Small intestine (tissue), 7 donors: ENCODE measurements around the gene SLC4A3. TPM values are rescaled to one million over a fixed set of nuclear protein-coding genes. Genes with fewer than 3 reads are reported as not detected.
"Not testable (repeated sequence)": the region's sequence is repeated elsewhere in the genome, so short reads cannot be mapped to it uniquely, and the experiment has no call there.

Experiments used
- DNase-seq, 2 donors: peaks; one replicate each; pipeline versions ENCODE4 v3.0.0 to v3.0.0-alpha.2; 2013
- FAIRE-seq: peaks from 2 replicates; lab custom pipeline; 2012; peaks lifted over from hg19 to GRCh38; lab: Jason Lieb, UNC
- H3K27ac ChIP-seq, 3 donors: one replicate each; pipeline ENCODE4 v1.5.1; 2013; ENCODE audit warnings: low read length in 2 of 3, mild to moderate bottlenecking in 2 of 3, control low read depth in 1 of 3, inconsistent platforms in 1 of 3, low read depth in 1 of 3, moderate library complexity in 1 of 3
- H3K27me3 ChIP-seq, 3 donors: one replicate each; pipeline ENCODE4 v1.6.1; 2013; ENCODE audit warnings: low read length in 3 of 3, inconsistent platforms in 1 of 3; ENCODE audit not compliant: control insufficient read depth in 3 of 3, insufficient read depth in 3 of 3
- H3K36me3 ChIP-seq, 3 donors: one replicate each; pipeline ENCODE4 v1.6.1; 2013; ENCODE audit warnings: low read length in 3 of 3, inconsistent platforms in 1 of 3, low read depth in 1 of 3, mild to moderate bottlenecking in 1 of 3, moderate library complexity in 1 of 3; ENCODE audit not compliant: control insufficient read depth in 3 of 3, insufficient read depth in 2 of 3
- H3K4me1 ChIP-seq, 3 donors: one replicate each; pipeline ENCODE4 v1.6.1; 2013; ENCODE audit warnings: low read length in 2 of 3, inconsistent platforms in 1 of 3, low read depth in 1 of 3, mild to moderate bottlenecking in 1 of 3, moderate library complexity in 1 of 3; ENCODE audit not compliant: control insufficient read depth in 3 of 3, insufficient read depth in 2 of 3
- H3K4me3 ChIP-seq, 3 donors: one replicate each; pipeline ENCODE4 v1.5.1; 2013; ENCODE audit warnings: low read length in 3 of 3, control low read depth in 1 of 3, inconsistent platforms in 1 of 3, low read depth in 1 of 3, mild to moderate bottlenecking in 1 of 3, moderate library complexity in 1 of 3
- H3K9me3 ChIP-seq, 2 donors: one replicate each; pipeline ENCODE4 v1.6.1; 2013; ENCODE audit warnings: low read depth in 1 of 2, low read length in 1 of 2; ENCODE audit not compliant: control insufficient read depth in 2 of 2, insufficient read depth in 1 of 2
- WGBS, 3 donors: extraction: QIAGEN DNeasy Blood & Tissue Kit; methylation state at CpG; one replicate each; pipeline ENCODE4 v1.1.7; 2013; 5-methylcytosine and 5-hydroxymethylcytosine counted together
- polyA plus RNA-seq, 4 donors: library from polyadenylated mRNA; stranded (reverse) in 3 of 4; unstranded in 1 of 4; fragments of 200-250 nt in 3 of 4; fragments of 120-200 nt in 1 of 4; gene quantifications; one replicate each; pipeline versions ENCODE4 v1.2.1 to v1.2.3, GENCODE V29; 2013
- donor health status: healthy with polysubstance abuse.
- donor health status: control.
- donor health status: control.
- donor health status: Bipolar disorder and iron deficiency.
- donor health status: healthy.

The SLC4A3 gene
- polyA plus RNA-seq, 4 donors = 1.0 to 2.2 (median 1.1) TPM; not detected in 1

GRCh38 chr2:219680958-219681693, 53.7 kb downstream of the SLC4A3 start:
- no peak overlapping the region for H3K27ac ChIP-seq
- no peak for FAIRE-seq
- H3K27me3 ChIP-seq = peaks cover 0 to 19% (median 0%) of the 10 kb centered on the region in 3 donors
- WGBS, 3 donors = 66 to 83% (median 80%) methylated on average over 4 of the region's 4 CpGs
- H3K4me1 ChIP-seq = no peaks in the 10 kb centered on the region
- no peak overlapping the region for H3K4me3 ChIP-seq
- DNase-seq = no peak
- no peaks in the 10 kb centered on the region for H3K36me3 ChIP-seq
- peaks cover 0 to 10% of the 10 kb centered on the region in 2 donors for H3K9me3 ChIP-seq

GRCh38 chr2:219681694-219682300, 54.4 kb downstream of the SLC4A3 start:
- no peaks in the 10 kb centered on the region for H3K4me1 ChIP-seq
- H3K36me3 ChIP-seq = no peaks in the 10 kb centered on the region
- 67 to 80% (median 80%) methylated on average over 6 of the region's 6 CpGs for WGBS, 3 donors
- no peak for DNase-seq
- no peak overlapping the region for H3K27ac ChIP-seq
- H3K4me3 ChIP-seq = no peak overlapping the region
- H3K27me3 ChIP-seq = peaks cover 0 to 18% (median 0%) of the 10 kb centered on the region in 3 donors
- FAIRE-seq = no peak
- H3K9me3 ChIP-seq = peaks cover 0 to 10% of the 10 kb centered on the region in 2 donors

- H3K4me3 ChIP-seq, DNase-seq, H3K9me3 ChIP-seq, H3K4me1 ChIP-seq, H3K36me3 ChIP-seq, FAIRE-seq, H3K27ac ChIP-seq: not testable (repeated sequence)
- peaks cover 0 to 18% (median 0%) of the 10 kb centered on the region in 3 donors for H3K27me3 ChIP-seq
- WGBS, 3 donors = 59 to 76% (median 63%) methylated on average over 2 of the region's 2 CpGs
Observed at GRCh38 chr2:219683474-219683873, 56.0 kb downstream of the SLC4A3 start.

DNA sequence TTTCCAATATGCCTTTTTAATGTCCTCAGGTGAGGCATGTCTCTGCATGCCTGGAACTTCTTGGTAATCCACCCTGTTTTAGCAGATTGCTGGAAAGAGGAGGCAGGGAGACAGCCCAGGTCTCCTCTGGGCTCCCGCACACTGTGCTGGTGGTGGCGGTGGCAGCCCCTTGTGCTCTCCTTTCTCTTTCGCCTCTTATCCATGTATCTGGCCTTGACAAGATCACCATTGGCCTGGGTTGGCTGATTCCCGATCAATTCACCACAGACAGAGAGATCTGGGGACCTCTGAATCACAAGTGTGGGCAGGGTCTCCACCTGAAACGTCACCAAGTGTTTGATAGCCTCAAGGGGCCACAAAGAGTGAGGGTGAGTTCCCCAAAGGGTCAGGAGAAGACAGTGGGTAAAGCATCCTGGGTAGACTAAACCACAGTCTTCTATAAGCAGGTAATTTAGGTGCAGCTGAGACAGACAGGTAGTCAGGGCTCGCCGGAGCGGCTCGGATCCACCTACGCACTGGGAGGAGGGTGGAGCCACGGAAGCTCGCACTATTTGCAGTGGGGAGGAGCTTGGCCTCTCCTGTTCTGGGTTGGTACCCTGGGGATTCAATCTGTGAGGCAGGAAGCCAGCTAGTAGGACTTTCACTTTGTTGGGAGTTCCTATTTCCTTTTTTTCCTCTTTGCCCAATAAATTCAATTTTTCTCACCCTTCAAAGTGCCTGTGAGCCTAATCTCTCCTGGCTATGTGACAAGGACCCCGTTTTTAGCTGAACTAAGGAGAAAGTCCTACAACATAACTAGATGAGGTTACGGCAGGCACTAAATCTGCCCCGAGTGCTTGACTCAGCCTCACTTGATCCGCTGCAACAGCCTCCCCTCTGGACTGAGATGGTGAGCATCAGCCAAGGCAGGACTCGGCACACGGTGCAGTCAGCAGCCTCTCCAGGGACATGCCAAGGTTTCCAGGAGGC, 57.6 kb downstream of the SLC4A3 start:
- H3K27me3 ChIP-seq = peaks cover 0 to 13% (median 0%) of the 10 kb centered on the region in 3 donors
- H3K27ac ChIP-seq = peak overlapping the region in 1 of 3 donors; percentile 20
- FAIRE-seq = no peak
- DNase-seq = peak; percentile 71 to 78
- H3K36me3 ChIP-seq = no peaks in the 10 kb centered on the region
- no peaks in the 10 kb centered on the region for H3K4me1 ChIP-seq
- peaks cover 0 to 3% of the 10 kb centered on the region in 2 donors for H3K9me3 ChIP-seq
- peak overlapping the region in 2 of 3 donors; percentile 43 to 45 for H3K4me3 ChIP-seq
- WGBS, 3 donors = 19 to 31% (median 23%) methylated on average over 18 of the region's 18 CpGs

DNA sequence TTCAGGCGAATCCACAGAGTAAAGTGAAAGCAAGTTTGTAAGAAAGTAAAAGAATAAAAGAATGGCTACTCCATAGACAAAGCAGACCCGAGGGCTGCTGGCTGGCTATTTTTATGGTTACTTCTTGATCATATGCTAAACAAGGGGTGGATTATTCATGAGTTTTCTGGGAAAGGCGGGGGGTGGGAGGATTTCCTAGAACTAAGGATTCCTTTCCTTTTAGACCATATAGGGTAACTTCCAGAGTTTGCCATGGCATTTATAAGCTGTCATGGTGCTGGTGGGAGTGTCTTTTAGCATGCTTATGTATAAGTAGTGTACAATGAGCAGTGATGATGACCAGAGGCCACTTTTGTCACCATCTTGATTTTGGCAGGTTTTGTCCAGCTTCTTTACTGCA, 59.8 kb downstream of the SLC4A3 start:
- Histone ChIP-seq H3K4me3 (no peak overlapping the region), H3K27me3 (peaks cover 0 to 13% (median 0%) of the 10 kb centered on the region in 3 donors), H3K9me3 (no peaks in the 10 kb centered on the region), H3K36me3 (no peaks in the 10 kb centered on the region), H3K27ac (no peak overlapping the region), H3K4me1 (no peaks in the 10 kb centered on the region)
- FAIRE-seq (no peak), DNase-seq (no peak)
- 60 to 73% (median 69%) methylated on average over 3 of the region's 3 CpGs for WGBS, 3 donors

GRCh38 chr2:219687882-219688559, 60.6 kb downstream of the SLC4A3 start:
- FAIRE-seq = no peak
- no peak overlapping the region for H3K27ac ChIP-seq

DNA sequence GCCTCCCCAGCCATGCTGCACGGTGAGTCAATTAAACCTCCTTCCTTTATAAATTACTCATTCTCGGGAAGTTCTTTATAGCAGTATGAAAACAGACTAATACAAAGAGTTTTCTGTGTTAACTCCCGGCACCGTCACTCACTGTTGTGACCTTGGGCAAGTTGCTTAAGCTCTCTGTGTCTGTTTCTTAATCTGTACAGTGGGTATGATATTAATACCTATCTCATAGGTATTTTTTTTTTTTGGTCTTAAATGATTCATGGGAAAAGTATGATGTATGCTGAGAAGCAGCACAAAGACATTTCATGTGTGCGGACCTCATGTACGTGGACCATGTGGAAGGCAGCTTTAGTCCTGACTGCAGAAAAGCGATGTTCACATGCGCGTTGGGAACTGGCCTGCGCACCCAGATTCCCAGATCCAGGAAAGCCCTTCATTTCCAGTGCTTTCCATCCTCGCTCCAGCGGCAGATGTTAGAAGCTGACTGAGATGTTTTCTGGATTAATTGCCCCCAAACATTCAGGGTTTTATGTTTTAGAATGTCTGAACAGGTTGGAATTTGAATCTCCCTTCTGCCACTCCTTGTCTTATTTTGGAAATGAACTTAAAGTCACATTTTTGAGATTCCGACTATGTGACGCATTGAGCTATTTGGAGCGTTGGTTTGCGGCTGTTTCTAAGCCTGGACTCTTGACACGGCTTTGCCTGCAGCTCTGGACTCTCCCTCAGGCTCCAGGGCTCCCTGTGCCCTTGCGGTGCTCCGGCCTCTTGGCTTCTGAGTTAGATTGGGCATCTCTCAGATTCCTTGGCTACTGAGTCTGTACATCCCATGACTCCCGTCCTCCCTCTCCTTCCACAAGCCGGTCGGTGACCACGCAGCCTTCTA, 61.4 kb downstream of the SLC4A3 start:
- Histone ChIP-seq H3K27ac (peak overlapping the region in 1 of 3 donors; percentile 25), H3K9me3 (no peaks in the 10 kb centered on the region), H3K4me3 (no peak overlapping the region), H3K4me1 (no peaks in the 10 kb centered on the region), H3K36me3 (no peaks in the 10 kb centered on the region), H3K27me3 (peaks cover 0 to 8% (median 0%) of the 10 kb centered on the region in 3 donors)
- FAIRE-seq = no peak
- 72 to 74% (median 72%) methylated on average over 23 of the region's 23 CpGs for WGBS, 3 donors
- DNase-seq = no peak

More at GRCh38 chr2:219687882-219688559, 60.6 kb downstream of the SLC4A3 start:
- WGBS, 3 donors = 36 to 76% (median 43%) methylated on average over 13 to 19 of the region's 19 CpGs
- H3K27me3 ChIP-seq = peaks cover 0 to 10% (median 0%) of the 10 kb centered on the region in 3 donors
- H3K4me3 ChIP-seq = no peak overlapping the region
- no peaks in the 10 kb centered on the region for H3K36me3 ChIP-seq
- no peaks in the 10 kb centered on the region for H3K9me3 ChIP-seq
- peak in 1 of 2 donors; percentile 16 for DNase-seq
- no peaks in the 10 kb centered on the region for H3K4me1 ChIP-seq
